Left lobe of liver (tissue), 2 donors: ENCODE results near the gene FAM222B. TPM values are rescaled to one million over a fixed set of nuclear protein-coding genes. Genes with fewer than 3 reads are reported as not detected.
A peak's percentile ranks its signal among the peaks of the same experiment; 100 is the strongest.
"Not testable (repeated sequence)": the region's sequence is repeated elsewhere in the genome, so short reads cannot be mapped to it uniquely, and the experiment has no call there.

ENCODE experiments used
- ATAC-seq: fragments of 200-7000 bp; cut with Tn5 transposase; one replicate; pipeline ENCODE4 v1.9.1; 2020; ENCODE audit warnings: mild to moderate bottlenecking, moderate library complexity
- DNase-seq: peaks from one replicate; pipeline ENCODE4 v3.0.0-alpha.2; 2020; ENCODE audit warnings: low spot score
- total RNA-seq: library from RNA; stranded (reverse); gene quantifications from one replicate; pipeline ENCODE4 v1.2.1, GENCODE V29; 2021
- donor health status: DM: no; HTN: no; CAD: no; lungs with moderate emphysema.
- donor health status: DM: no; HTN: yes; CAD: no.

Gene FAM222B, protein sequence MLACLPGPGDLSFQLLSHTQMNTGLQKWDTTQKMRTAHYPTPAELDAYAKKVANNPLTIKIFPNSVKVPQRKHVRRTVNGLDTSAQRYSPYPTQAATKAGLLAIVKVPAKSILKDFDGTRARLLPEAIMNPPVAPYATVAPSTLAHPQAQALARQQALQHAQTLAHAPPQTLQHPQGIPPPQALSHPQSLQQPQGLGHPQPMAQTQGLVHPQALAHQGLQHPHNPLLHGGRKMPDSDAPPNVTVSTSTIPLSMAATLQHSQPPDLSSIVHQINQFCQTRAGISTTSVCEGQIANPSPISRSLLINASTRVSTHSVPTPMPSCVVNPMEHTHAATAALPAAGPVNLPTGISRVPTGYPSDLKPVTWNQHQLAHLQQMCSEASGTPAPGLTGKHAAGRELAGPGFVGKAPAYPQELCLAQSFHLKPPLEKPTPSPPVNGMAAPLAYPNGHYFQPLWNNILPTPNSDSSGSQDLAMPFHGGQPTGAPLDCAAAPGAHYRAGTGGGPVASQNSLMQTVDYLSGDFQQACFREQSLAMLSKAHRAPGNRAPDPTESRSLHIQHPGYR
- total RNA-seq, result 6.6 TPM

DNA sequence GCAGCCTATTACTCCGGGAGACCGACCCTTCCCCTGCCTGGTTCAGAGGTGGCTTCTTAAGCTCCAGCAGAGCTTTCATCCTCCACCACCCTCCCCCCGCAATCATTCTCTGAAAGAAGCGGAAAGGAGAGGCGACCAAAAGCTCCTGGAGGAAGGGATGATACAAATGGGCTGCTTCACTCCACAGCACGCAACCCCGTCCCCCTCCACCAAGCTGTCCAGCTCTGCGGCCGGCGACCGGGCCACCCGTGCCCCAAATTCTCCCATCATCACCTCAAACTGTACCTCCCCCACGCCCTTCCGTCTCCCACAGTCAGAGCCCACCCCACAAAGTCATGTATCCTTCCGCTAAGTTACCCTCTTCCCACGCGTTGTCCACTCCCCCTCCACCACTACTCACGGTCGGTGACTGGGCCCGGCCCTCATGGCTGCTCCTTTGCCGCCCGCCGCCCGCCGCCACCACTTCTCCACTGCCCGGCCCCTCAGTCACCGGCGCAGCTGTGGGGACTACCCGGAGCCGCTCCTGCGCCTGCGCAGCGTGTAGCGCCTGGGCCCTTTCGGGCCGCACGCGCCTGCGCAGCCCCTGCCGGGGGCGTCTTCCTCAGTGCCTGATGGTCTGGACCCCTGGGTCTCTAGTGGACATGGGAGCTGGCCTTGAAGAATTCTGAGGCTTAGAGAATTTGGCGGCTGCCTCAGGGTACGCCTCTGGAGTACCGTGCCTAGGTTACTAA lies at the start of gene FAM222B:
Gene FAM222B (minus strand): TSS at position 509 of the 731 bp plus-strand sequence. CDS start 76,123 bp downstream, outside the sequence.
- peak; percentile 81 for DNase-seq

GRCh38 chr17:28892024-28892423 lies 49.4 kb upstream of the FAM222B start:
- ATAC-seq (no peak), DNase-seq (no peak)

More for the DNA sequence above, at the start of gene FAM222B:
- ATAC-seq, result peak; percentile 99

DNA sequence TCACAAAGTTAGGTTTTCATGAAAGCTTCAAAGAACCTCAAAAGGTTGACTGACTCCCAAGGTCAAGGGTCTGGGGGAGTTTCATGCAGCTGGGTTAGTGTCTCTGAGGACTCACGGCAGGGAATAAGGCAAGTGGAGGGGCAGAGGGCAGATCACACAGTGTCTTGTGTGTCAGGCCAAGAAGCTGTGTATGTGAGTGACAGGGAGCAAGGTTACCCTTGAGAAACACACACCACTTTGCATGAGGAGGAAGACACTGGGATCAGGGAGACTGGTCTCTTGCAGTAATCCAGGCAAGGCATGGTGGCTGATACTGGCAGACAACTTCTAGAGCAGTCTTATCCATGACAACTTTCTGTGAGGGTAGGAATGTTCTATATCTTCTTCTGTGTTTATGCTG lies 48.6 kb upstream of the FAM222B start:
- ATAC-seq, result no peak
- no peak for DNase-seq

DNA sequence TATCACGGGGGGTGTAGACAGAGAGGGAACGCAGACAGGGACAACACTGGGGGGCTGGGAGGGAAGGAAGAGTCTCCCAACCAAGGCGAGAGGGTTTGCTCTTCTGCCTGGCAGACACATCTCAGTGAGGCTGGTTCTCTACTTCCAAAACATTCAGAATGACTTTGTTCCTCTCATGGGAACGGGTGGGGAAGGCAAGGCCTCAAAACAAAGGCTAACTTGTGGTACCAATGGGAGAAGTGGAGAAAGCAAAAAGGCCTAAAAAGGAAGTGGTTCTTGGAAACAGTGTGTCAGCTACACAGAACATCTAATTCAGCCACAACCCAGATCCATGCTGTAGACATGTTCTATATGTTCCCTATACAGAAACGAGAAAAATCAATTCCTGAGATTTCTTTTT lies 47.4 kb upstream of the FAM222B start:
- DNase-seq, result no peak
- no peak for ATAC-seq

DNA sequence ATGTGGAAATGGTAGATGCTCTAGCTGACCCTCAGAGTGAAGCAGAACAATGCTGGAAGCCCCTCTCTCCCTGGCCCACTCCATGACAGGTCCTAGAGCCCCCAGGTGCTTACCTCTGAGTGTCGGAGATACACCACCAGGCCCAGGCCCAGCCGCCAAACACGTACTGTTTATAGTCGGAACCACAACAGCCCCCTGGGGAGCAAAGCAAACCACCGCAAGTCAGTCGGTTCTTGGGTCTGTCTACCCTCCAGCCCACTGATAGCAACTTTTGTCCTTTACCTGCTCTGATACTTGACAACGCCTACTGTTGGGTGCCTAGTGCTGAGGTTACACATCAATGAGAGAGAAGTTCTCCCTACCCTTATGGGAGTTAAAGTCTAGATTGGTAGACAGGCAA lies 46.2 kb upstream of the FAM222B start:
- ATAC-seq (no peak), DNase-seq (no peak)

DNA sequence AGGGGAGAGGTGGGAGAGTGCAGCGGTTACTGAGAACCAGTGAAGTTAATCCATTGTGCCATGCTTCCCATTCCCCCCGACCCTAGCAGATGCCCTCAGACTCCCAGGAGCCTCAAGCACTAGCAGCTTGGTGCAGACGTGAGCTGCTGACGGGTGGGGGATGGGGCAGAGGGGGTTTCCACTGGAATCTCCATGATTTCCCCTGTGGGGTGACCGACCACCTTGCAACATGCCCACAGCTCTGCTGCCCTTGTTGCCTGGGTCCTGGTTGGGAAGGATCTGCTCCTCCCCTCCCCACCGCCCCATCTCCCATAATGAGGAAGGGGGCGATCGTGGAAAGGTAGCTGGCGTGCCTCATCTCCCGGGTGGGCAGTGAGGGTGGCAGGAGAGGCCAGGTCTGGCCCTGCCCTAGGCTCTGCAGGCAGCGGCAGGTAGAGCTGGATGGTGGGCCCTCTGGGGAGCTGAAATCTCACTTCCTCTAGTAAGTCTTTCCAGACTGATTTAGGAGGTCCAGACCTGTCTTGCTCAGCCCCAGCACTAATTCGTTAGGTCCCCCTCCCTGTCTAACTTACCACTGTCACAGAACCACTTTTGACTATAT lies 45.4 kb upstream of the FAM222B start:
- no peak for DNase-seq
- no peak for ATAC-seq

DNA sequence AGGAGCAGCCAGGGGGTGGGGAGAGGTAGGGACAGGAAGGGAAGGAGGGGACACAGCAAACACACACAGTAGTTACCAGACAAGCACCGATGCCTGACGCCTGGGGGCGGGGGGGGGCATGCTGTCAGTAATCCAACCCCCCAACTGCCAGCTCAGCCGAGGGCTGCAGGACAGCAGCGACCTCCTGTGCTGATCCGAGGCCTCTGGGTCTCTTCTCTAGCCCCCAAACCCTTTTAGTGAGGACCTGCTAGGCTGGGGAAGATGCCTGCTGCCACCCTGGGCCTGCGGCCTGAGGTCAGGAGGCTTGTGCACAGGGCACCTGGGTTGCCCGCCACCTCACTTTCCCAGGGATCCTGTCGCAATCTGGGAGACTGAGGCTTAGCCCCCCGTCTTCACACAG lies 43.4 kb upstream of the FAM222B start:
- DNase-seq (no peak), ATAC-seq (no peak)

DNA sequence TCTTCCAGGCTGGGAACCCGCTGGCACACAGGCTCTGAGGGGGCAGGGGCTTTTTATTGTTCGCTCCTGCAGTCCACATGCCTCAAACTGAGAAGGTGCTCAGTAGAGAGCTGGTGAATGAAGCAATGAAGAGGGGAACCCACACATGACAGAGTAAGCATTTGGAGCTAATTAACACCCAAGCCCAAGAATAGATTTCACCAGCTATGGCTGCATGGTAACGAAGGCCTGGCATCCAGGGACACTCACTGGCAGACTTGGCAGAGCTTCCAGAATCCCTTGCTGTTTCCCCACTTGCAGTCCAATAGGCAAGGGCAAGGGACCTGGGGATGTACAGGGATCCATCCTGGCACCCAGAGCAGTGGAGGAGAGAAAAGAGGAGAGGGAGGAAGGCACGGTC lies 42.8 kb upstream of the FAM222B start:
- DNase-seq, result no peak
- ATAC-seq, result no peak

GRCh38 chr17:28883967-28884702 lies 41.5 kb upstream of the FAM222B start:
- DNase-seq, result no peak
- ATAC-seq, result no peak

- no peak for ATAC-seq
These were observed 39.7 kb upstream of the FAM222B start for GRCh38 chr17:28882154-28882895.

DNA sequence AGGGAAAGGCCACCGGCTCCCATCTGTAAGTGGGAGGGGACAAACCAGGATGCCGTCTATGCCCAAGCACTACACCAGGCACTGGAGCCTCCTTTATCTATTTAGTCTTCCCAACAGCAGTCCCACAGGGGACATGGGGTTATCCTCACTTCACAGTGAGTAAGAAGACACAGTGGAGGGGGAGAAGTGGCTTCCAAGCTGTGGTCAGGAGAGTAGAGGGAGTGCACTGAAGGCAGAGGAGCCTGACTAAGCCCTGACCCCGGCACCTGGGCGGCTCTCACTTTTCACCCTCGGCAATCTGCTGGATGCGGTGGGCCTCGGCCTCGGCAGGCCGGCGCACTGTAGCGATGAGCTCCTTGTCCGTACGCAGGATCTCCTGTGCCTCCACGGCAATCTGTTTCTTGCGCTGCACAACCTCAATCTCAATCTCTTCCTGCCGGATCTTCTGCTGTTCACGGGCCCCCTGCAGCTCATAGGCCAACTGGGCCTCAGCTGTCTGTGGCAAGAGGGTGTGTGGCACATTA lies 39.0 kb upstream of the FAM222B start:
- ATAC-seq (no peak), DNase-seq (no peak)

More at GRCh38 chr17:28882154-28882895, 39.7 kb upstream of the FAM222B start:
- no peak for DNase-seq

GRCh38 chr17:28880572-28880945 lies 38.0 kb upstream of the FAM222B start:
- DNase-seq (no peak), ATAC-seq (no peak)

DNA sequence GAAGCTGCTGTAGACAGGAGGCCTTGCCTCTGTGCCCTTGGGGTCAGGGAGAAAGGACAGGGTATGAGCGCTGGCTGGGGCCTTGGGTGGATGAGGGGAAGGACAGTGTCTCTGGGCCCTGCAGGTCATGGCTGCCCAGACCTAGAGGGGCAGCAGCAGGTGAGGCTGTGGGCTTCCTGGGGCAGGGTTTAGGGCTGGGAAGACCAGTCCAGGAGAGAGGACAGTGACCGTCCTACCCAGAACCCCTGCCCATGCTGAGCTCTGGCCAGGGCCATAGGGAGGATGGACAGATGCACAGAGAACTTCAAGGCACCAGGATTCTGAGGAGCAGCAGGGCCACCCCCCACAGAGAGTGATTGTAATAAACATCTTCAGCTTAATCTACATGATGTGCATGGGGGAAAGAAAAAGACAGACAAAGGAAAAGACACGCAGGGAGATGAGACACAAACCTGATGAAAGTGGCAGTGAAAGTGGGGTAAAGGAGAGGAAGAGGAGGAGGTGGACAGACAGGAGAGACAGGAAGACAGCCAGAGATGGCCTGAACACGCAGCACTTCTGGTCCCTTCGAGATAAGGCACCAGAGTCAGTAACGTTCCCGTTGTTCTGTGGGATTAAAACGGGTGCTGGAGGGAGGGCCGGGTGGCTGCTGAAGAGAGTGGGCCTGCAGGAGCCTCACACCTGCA lies 37.4 kb upstream of the FAM222B start:
- no peak for DNase-seq
- no peak for ATAC-seq

- DNase-seq (no peak), ATAC-seq (peak; percentile 74)
These were observed 36.4 kb upstream of the FAM222B start for GRCh38 chr17:28878981-28879380.

- ATAC-seq (no peak), DNase-seq (no peak)
These were observed 35.7 kb upstream of the FAM222B start for GRCh38 chr17:28878158-28878910.

- ATAC-seq, DNase-seq: not testable (repeated sequence)
These were observed 34.6 kb upstream of the FAM222B start for GRCh38 chr17:28877150-28877711.

DNA sequence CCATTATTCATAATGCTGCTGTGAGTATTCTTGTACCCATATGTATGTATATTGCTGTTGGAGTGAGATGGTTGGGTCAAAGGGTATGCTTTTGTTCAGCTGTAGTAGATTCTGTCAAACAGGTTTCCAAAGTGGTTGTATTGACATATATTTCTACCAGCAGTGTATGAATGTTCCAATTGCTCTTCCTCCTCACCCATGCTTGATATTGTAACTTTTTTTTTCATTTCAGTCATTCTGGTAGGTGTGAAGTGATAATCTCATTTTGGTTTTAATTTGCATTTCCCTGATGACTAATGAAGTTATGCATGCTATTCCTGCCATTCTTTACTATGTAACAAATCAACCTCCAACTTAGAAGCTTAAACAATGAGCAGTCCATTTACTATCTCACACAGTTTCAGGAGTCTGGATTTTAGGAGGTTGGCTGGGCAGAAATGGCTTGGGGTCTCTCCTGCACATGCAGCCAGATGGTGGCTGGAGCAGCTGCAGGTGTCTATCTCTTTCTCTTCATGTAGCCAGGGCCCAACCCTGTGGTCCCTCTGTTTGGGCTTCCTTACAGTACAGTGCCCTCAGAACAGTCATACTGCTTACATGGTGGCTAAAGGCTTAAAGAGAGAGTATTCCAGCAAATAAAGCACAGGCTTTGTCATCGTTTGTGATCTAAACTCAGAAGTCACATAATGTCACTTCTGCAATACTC lies 33.4 kb upstream of the FAM222B start:
- ATAC-seq, result no peak
- no peak for DNase-seq

DNA sequence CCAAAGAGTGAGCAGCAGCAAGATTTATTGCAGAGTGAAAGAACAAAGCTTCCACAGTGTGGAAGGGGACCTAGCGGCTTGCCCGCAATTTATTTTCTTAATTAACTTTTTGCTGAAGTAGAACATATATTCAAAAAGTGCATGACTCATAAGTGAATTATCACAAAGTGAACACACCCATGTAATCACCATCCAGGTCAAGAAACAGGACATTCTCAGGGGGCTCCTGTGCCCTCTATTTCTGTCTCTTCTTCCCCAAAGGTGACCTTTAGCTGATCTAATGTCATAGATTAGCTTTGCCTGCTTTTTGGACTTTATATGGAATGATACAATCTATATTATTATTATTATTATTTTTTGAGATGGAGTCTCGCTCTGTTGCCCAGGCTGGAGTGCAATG lies 32.2 kb upstream of the FAM222B start:
- ATAC-seq (no peak), DNase-seq (no peak)
